Body of pancreas (tissue), 4 donors: Measurements from ENCODE around the gene KIAA0319L. TPM values are rescaled to one million over a fixed set of nuclear protein-coding genes. Genes with fewer than 3 reads are reported as not detected.

Experiments
- ATAC-seq: fragments of 150-250 bp; one replicate; pipeline ENCODE4 v1.9.1; 2016
- DNase-seq, 4 donors: peaks; one replicate each; pipeline ENCODE4 v3.0.0-alpha.2; 2019
- H3K27ac ChIP-seq, 4 donors: fragments of 200-600 bp; sonication (generic); 1 replicate in 3 of 4; 2 replicates in 1 of 4; pipeline versions ENCODE4 v1.5.1 to v1.6.1; 2016 to 2019; ENCODE audit warnings: mild to moderate bottlenecking in 1 of 4, mixed read lengths in 1 of 4, moderate library complexity in 1 of 4
- H3K27me3 ChIP-seq, 2 donors: fragments of 200-600 bp; sonication (generic); one replicate each; pipeline ENCODE4 v1.6.0; 2016; ENCODE audit warnings: mild to moderate bottlenecking in 1 of 2
- H3K36me3 ChIP-seq, 2 donors: fragments of 200-600 bp; sonication (generic); replicated peaks in 1 of 2; 2 replicates each; pipeline ENCODE4 v1.5.1; 2016; ENCODE audit warnings: low read depth in 2 of 2; ENCODE audit not compliant: insufficient read depth in 1 of 2
- H3K4me1 ChIP-seq: fragments of 200-600 bp; sonication (generic); one replicate; pipeline ENCODE4 v1.6.0; 2016
- H3K4me3 ChIP-seq, 2 donors: fragments of 200-600 bp; sonication (generic); 1 replicate in 1 of 2; 2 replicates in 1 of 2; pipeline ENCODE4 v1.5.1; 2016 to 2019
- H3K9me3 ChIP-seq, 3 donors: fragments of 200-600 bp; sonication (generic); 1 replicate in 2 of 3; 2 replicates in 1 of 3; pipeline ENCODE4 v1.5.1; 2016
- POLR2A ChIP-seq, 3 donors: fragments of 450-650 bp; IDR thresholded peaks; one replicate each; pipeline ENCODE4 v1.6.1; 2016; ENCODE audit warnings: antibody characterized with exemption in 3 of 3, mild to moderate bottlenecking in 2 of 3
- WGBS, 2 donors: methylation state at CpG; one replicate each; pipeline ENCODE4 v1.1.5; 2017; 5-methylcytosine and 5-hydroxymethylcytosine counted together
- intact Hi-C: fragments of 100-400 bp; cut with DNase I; formaldehyde crosslinking; loops from one replicate; pipeline ENCODE4 v1.15.1; 2023
- total RNA-seq, 2 donors: library from RNA; depleted of rRNA; stranded (reverse); fragments of >200 nt; gene quantifications; one replicate each; pipeline ENCODE4 v1.1.0, GENCODE V29; 2016
- TF ChIP-seq, protein P1 (sequence below), 7 experiments: fragments of 450-650 bp in 4 of 7; fragments of 200-600 bp in 3 of 7; sonication (generic) in 3 of 7; IDR thresholded peaks; one replicate each; pipeline ENCODE4 v1.5.1; 2016 to 2019; ENCODE audit warnings: antibody characterized with exemption in 7 of 7

KIAA0319L gene
- total RNA-seq, 2 donors from 2014 or later, result 61.0 to 74.5 TPM

DNA sequence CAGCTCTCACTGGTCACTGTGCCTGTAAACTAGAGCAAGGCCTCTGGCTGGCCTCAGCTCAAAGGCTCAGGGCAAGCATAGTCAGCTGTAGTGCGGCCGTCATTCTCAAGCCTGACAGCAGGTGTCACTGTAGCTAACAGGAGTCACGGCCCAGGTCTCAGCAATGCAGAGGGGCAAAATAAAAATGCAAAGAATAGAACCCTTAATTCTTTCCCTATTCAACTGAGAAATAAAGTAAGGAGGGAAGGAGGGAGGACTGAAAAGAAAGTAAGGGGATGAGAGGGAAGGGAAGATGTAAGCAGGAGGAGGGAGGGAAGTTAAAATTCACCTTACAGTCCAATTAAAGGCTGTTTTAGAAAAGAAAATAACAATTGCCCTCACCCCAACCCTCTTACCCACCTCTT lies 106.1 kb downstream of the KIAA0319L start:
- WGBS, 2 donors, result 0 to 2% methylated on average over 3 of the region's 3 CpGs
- DNase-seq (peak; percentile 87 to 93 (median 88)), ATAC-seq (peak; percentile 76)
- no peak for TF ChIP-seq POLR2A (IDR thresholded peaks at IDR 0.05)
- TF ChIP-seq, protein P1, sequence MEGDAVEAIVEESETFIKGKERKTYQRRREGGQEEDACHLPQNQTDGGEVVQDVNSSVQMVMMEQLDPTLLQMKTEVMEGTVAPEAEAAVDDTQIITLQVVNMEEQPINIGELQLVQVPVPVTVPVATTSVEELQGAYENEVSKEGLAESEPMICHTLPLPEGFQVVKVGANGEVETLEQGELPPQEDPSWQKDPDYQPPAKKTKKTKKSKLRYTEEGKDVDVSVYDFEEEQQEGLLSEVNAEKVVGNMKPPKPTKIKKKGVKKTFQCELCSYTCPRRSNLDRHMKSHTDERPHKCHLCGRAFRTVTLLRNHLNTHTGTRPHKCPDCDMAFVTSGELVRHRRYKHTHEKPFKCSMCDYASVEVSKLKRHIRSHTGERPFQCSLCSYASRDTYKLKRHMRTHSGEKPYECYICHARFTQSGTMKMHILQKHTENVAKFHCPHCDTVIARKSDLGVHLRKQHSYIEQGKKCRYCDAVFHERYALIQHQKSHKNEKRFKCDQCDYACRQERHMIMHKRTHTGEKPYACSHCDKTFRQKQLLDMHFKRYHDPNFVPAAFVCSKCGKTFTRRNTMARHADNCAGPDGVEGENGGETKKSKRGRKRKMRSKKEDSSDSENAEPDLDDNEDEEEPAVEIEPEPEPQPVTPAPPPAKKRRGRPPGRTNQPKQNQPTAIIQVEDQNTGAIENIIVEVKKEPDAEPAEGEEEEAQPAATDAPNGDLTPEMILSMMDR (IDR thresholded peaks at IDR 0.05), result peak; percentile 42 to 86 (median 86)
- H3K4me1 ChIP-seq, result peaks cover 69% of the 10 kb centered on the region
- no peak overlapping the region for H3K4me3 ChIP-seq
- intact Hi-C loops, result loop anchor here (5.0 kb wide), 1 partner anchor 116 kb away; no protein-coding TSS in a partner anchor
- no peaks in the 10 kb centered on the region for H3K9me3 ChIP-seq
- H3K27me3 ChIP-seq, result no peaks in the 10 kb centered on the region
- no peak overlapping the region for H3K27ac ChIP-seq
- H3K36me3 ChIP-seq, result peaks cover 0 to 3% of the 10 kb centered on the region in 2 donors

DNA sequence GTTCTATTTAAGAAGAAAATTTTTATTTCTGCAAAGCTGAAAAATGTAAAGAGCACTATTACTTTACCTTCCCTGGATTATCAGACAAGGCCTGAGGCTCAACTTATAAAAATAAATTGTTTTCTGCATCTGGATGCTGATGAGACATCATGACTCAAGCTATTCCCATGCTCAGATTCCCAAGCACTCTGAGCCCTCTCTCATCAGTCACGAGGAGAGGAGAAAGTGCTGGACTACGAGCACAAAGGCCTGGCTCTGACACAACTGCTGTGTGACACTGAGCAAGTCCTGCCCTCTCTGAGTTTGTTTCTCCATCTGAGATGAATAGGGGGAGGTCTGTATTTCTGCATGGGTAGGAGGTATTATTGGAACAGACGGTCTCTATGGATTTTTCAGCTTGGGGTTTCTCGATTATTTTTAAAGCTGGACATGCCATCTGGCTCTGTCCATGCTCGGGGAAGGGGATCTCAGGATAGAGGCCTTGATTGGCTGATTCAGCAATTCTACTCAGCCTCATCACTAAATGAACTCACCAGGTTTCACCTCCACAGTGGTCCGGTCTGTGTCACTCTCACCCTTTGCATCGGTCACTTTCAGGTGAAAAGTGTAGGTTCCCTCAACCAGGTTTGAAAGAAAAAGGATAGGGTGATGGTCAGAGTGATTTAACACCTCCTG lies 107.7 kb downstream of the KIAA0319L start:
- 84 to 89% methylated on average over 7 of the region's 7 CpGs for WGBS, 2 donors
- no peak for DNase-seq
- intact Hi-C loops, result loop anchor here (5.0 kb wide), 1 partner anchor 118 kb away; no protein-coding TSS in a partner anchor
- TF ChIP-seq, protein P1 (IDR thresholded peaks at IDR 0.05), result no peak
- TF ChIP-seq POLR2A (IDR thresholded peaks at IDR 0.05), result no peak
- peak overlapping the region in 3 of 4 donors; percentile 29 to 73 (median 56) for H3K27ac ChIP-seq
- no peak for ATAC-seq
- H3K36me3 ChIP-seq, result peaks cover 0 to 3% of the 10 kb centered on the region in 2 donors
- H3K27me3 ChIP-seq, result no peaks in the 10 kb centered on the region
- no peak overlapping the region for H3K4me3 ChIP-seq
- H3K4me1 ChIP-seq, result peaks cover 61% of the 10 kb centered on the region
- no peaks in the 10 kb centered on the region for H3K9me3 ChIP-seq

DNA sequence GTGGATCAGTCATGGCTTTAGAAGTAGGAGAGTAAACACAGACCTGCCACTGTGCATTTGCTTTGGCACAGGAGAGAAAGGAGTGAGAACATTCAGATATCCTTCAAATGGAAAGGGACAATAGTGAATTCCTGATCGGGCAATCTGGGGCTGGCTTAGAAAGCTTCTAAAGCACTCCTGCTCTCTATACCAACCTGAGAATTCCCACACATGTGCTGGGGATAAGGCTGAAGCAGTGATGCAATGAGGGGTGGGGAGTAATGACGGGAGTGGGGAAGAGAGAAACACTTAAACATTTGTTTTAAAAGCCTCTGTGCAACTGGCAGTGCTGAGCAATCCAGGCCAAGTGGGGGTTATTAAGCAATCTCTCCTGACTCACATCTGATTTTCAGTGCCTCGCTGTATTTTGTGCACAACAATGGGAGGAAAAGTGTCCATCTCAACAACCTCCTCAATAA lies 108.8 kb downstream of the KIAA0319L start:
- peak overlapping the region; percentile 26 to 73 (median 42) for H3K27ac ChIP-seq
- no peak overlapping the region for H3K4me3 ChIP-seq
- H3K27me3 ChIP-seq, result no peaks in the 10 kb centered on the region
- peak; percentile 82 for ATAC-seq
- no peaks in the 10 kb centered on the region for H3K9me3 ChIP-seq
- intact Hi-C loops, result no loop called here
- H3K4me1 ChIP-seq, result peaks cover 51% of the 10 kb centered on the region
- DNase-seq, result peak; percentile 65 to 88 (median 73)
- peak in 2 of 3 donors; percentile 19 to 33 for TF ChIP-seq POLR2A (IDR thresholded peaks at IDR 0.05)
- TF ChIP-seq, protein P1 (IDR thresholded peaks at IDR 0.05), result no peak
- WGBS, 2 donors, result 32 to 33% methylated on average over 3 of the region's 3 CpGs
- H3K36me3 ChIP-seq, result peaks cover 0 to 8% of the 10 kb centered on the region in 2 donors

DNA sequence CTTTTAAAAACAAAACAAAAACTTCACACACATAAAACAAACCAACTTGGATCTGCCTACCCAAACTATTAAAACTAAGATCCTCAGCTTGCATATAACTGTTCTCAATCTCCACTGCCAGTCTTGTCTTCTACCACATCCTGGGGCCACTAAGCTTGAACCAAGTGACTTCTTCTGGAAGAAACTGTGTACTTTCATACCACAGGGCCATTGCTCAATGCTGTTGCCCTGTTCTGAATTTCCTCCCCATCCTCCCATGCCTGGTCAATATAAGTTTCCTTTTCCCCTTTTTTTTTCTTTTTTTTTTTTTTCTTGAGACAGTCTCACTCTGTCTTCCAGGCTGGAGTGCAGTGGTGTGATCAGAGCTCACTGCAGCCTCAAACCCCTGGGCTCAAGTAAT lies 109.9 kb downstream of the KIAA0319L start:
- H3K4me1 ChIP-seq, result peaks cover 40% of the 10 kb centered on the region
- no peaks in the 10 kb centered on the region for H3K27me3 ChIP-seq
- peak overlapping the region in 1 of 4 donors; percentile 73 for H3K27ac ChIP-seq
- ATAC-seq (no peak), DNase-seq (peak in 1 of 4 donors; percentile 23)
- H3K36me3 ChIP-seq, result peaks cover 0 to 14% of the 10 kb centered on the region in 2 donors
- H3K9me3 ChIP-seq, result no peaks in the 10 kb centered on the region
- no peak overlapping the region for H3K4me3 ChIP-seq
- TF ChIP-seq, protein P1 (IDR thresholded peaks at IDR 0.05), result no peak
- TF ChIP-seq POLR2A (IDR thresholded peaks at IDR 0.05), result no peak
- intact Hi-C loops, result no loop called here

DNA sequence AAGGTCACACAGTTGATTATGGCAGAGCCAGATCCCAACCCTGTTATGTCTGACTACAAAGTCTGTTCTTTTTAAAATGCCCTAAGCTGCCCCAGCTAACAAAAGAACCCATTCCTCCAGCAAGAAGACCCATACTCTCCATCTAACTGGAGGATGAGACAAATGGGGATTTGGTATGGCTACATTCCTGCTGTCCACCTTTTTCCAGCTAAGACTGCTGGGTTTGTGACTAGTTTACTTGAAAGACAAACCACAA lies 112.8 kb downstream of the KIAA0319L start:
- intact Hi-C loops, result no loop called here
- Histone ChIP-seq H3K27ac (no peak overlapping the region), H3K36me3 (peaks cover 0 to 32% of the 10 kb centered on the region in 2 donors)

More for the DNA sequence above, 112.8 kb downstream of the KIAA0319L start:
- Histone ChIP-seq H3K4me3 (no peak overlapping the region), H3K9me3 (no peaks in the 10 kb centered on the region), H3K4me1 (peaks cover 23% of the 10 kb centered on the region), H3K27me3 (no peaks in the 10 kb centered on the region)
- DNase-seq, result no peak
- no peak for TF ChIP-seq POLR2A (IDR thresholded peaks at IDR 0.05)
- TF ChIP-seq, protein P1 (IDR thresholded peaks at IDR 0.05), result no peak
- no peak for ATAC-seq
